ENCODE results near the gene PARD3B.
"Not testable (repeated sequence)": the region's sequence is repeated elsewhere in the genome, so short reads cannot be mapped to it uniquely, and the experiment has no call there.

Gene PARD3B

GRCh38 chr2:205170399-205170798 is 625.1 kb downstream of the PARD3B start:
- no peak for DNase-seq

DNA sequence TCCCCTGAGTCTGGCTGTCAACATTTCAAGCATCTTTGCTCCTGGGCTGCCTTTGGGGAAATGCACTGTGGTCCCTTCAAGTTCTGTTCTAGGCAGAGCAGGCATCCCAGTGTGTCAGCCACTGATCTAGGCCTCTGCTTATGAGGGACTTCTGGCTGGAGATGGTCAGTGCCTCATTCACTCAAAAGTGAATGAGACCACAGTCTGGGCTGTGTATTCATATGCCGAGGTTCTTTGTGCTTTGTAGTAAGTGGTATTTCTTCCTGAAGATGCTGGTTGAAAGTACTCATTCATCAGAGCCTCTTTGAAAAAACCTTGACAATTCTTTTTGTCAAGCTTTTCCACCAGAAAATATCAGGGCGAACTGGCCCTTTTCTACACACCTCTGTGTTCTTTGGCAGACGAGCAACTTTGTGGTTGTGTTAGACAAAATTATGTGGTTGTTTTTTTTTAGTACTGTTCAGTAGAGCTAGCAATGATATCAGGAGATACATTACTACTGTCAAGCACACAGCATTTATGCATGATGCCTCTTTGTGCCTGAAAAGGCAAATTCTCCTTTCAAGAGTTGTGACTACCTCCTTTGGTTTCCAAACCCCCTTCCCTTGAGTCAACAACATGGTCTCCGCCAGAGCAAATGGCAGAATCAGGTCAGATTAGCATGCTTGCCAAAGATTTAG is 626.1 kb downstream of the PARD3B start:
- no peak for DNase-seq

DNA sequence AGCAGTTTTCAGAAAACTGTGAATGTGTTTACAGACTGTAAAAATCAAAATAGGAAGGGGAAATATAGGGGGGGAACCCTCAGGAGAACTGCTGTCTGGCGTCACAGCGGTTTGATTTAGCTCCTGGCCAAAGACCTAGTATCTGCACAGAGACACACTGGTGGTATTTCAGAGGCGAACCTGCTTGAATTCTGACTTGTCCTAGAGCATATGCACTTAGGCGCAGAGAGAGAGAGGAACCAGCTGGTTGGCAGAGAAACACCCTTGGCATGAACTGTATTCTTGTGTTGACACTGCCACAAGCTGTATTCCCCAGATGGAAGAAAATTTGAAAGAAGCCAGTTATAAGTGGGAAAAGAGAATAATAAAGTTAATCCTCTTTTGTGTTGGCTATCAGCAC is 630.6 kb downstream of the PARD3B start:
- DNase-seq = no peak

DNA sequence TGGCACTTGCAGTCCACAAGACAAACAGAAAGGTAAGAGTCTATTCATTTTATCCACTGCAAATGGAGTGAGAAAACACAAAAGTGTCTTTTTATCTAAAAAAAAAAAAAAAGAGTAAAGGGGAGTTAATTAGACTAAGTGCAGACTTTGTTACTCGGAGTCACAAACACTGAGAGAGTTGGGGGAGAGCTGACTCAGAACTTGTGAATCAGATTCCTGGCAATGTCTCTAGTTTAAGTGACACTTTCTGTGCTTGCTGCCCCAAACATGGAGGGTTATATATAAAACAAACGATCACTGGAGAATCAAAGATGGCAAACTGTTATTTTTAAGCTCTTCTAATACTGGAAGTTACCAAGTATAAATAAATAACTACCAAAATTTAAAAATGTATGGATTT is 631.3 kb downstream of the PARD3B start:
- DNase-seq = no peak

- no peak for DNase-seq
Observed at GRCh38 chr2:205177546-205177945, 632.3 kb downstream of the PARD3B start.

DNA sequence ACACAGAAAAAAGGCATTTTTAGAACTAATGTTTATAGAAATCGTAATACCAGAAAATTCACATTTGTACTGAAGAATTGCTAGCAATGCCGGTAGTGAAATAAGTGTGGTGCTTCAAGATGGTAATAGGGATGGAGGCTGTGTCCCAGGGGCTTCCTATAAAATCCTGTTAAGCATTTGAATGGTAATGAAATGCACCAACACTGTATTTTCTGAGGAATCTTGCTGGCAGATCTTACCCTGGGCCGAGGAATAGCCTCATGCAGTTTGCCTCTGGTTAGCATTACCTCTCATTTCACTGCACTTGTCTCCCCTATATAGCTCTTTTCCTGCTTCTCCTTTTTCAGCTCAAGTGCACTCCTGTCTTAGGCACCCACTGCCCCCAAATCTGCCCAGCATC is 635.5 kb downstream of the PARD3B start:
- no peak for DNase-seq

- DNase-seq = no peak
Observed at GRCh38 chr2:205187731-205188130, 642.5 kb downstream of the PARD3B start.

DNA sequence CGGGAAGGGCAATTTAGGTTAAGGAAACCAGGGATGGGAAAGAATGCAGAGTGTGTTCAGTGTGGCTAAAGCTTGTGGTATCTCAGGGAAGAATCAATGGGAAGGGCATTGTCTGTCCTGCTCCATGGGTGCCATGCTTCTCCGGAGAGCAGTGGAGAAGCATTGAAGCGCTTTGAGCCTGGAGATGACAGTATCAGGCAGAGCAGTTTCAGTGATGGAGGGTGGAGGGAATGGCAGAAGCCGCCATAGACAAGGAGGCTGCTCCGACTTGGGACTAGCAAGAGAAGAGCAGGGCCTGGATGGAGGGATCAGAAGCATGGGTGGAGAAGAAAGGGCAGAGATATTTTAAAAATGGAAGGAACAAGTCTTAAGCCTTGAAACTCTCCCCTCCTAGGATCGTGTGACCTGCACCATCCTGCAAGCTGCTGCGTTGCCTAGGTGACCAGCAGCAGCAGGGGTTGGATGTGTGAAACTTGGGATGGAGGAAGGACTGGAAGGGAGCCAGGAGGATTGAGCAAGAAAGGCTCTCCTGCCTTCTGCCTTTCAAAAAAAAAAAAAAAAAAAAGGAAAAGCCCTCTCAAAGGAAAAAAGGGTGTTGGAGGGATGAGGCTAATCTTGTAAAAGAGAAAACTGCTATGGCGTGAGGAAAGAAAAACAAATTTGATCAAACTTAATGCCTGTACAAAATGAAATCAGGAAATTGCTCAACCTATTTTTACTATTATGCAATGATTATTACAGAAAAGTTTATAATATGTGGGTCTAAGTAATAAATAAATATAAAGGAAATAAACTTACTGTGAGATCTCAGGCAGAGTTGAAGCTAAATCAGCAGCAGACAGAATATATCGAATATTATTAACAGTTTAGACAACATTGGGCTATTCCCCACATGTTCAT is 643.2 kb downstream of the PARD3B start:
- peak in 1 of 2 donors; percentile 9 for DNase-seq

GRCh38 chr2:205189301-205189700 is 644.0 kb downstream of the PARD3B start:
- no peak for DNase-seq

DNA sequence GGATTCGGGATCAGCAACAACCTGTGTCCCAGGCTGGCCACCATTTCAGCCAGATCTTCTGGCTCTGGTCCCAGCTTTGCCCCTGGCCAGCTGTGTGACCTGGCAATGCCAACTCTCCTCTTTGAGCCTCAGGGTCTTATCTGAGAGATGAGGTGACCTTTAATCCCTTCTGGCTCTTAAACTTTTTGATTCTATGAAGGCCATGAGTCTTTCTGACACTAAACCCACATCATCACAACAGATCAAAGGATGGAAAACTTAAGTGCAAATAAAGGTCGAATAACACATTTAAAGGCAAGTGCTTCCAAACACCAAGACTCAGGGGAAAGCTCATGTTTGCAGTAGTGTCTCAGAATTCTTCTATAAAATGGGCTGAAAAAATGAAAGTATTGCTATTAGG is 645.3 kb downstream of the PARD3B start:
- DNase-seq = no peak

DNA sequence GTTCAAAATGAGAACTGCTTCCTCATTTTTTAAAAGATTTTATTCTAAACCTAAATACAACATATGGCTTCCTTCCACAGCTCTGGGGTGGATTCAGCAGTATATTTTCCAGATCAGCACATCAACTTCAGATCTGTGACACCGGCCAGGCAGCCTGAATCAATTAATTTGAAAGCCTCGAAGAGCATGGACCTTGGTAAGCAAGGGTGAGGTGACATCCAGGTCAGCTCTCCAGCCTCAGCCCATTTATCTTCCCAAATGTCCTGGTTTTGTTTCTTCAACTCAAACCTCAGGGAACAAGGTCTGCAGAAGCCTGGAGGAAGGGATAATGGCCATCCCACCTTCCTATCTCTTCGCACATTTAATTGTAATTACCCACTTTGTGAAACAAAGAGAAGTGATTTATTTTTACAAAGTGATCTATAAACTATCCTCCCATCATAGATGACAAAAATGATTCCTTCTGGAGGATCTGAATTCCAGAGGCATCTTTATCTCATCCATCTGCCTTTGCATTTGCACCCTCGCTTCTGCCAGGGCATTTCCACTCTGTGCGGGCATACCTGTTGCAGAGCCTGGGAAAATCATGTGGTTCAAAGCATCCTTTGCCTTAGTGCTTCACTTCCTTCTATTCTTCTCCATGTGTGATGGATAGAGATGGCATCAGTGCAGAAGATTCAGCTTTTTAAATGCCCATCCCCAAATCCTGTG is 648.0 kb downstream of the PARD3B start:
- DNase-seq = no peak

DNA sequence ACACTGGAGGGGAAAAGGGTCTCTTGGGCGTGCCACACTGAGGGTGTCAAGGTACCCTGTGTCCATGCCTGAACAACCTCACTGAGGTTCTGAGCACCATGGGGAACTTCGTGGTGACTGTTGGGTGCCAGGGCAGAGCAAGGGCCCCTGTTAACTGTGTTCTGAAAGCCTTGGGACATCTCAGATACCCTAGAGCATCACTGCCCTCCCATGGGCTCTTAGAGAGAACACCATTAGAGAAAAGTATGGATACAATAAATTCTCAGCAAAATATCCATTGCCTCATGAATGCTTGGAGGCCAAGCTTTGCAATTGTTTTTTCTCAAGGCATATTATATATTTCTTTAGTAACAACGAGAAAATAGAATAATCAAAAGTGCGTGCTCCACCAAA is 648.6 kb downstream of the PARD3B start:
- no peak for DNase-seq

- no peak for DNase-seq
Observed at GRCh38 chr2:205197468-205198139, 652.3 kb downstream of the PARD3B start.

DNA sequence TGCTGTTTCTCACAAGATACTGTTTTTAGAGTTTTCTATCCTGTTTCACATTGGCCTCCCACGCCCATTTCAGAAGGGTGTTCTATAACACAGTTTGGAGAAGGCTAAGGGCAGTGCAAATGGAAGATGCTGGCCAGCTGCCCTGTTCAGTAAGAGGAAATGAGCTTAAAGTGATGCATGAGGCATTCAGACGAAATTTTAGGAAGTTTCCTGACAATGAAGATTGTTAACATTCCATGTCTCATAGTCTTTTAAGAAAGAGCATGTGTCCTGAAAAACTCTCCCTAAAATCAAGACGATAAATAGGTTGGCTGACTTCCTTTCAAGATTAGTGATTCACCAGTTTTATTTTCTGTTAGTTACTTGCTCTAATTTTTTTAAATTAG is 652.9 kb downstream of the PARD3B start:
- no peak for DNase-seq

- no peak for DNase-seq
Observed at GRCh38 chr2:205199165-205199850, 654.0 kb downstream of the PARD3B start.

DNA sequence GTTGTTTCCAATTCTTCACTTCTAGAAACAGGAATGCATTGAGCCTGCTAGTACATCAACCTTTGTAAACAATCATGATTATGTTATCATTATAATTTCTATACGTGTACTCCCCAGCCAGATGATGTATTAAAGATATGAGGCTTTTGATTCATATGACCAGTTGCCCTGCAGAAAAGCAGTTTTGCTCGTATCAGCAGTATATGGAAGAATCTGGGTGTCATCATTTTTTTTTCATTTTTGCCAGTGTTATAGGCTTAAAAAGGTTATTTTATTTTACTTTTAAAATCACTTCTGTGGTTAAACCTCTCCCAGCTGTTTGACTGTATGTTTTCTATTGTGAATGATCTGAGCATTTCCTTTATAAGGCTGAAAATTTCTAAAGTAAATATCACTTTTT is 665.2 kb downstream of the PARD3B start:
- no peak for DNase-seq

- DNase-seq = no peak
Observed at GRCh38 chr2:205212357-205212756, 667.1 kb downstream of the PARD3B start.

GRCh38 chr2:205216092-205216491 is 670.8 kb downstream of the PARD3B start:
- no peak for DNase-seq

GRCh38 chr2:205216580-205216979 is 671.3 kb downstream of the PARD3B start:
- DNase-seq = no peak

- DNase-seq = no peak
Observed at GRCh38 chr2:205217004-205217403, 671.7 kb downstream of the PARD3B start.

GRCh38 chr2:205218056-205218455 is 672.8 kb downstream of the PARD3B start:
- DNase-seq = no peak

DNA sequence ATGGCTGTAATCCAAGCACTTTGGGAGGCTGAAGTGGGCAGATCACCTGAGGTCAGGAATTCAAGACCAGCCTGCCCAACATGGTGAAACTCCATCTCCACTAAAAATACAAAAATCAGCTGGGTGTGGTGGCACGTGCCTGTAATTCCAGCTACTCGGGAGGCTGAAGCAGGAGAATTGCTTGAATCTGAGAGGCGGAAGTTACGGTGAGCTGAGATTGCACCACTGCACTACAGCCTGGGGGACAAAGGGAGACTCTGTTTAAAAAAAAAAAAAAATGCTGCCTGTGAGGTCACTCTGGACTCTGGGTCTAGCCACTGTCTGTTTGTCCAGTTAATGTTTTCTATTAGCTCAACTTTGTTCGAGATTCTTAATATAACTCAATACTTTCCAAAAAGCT is 673.5 kb downstream of the PARD3B start:
- not testable (repeated sequence) for DNase-seq

DNA sequence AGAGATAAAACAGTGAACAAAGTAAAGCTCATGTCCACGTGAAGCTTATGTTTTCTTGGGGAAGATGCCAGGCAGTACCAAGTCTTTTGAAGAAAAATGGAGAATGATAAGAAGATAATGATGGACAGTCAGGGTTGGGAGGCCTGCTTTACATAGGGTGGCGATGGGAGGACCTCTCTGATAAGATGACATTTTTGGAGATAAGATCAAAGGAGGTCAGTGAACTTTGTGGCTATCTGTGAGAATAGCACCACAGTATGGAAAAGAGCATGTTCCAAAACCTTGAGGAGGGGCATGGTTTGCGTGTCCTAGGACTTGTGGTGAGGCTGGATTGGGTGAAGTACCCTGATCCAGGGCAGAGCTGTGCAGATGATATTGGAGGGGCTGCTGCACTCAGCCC is 675.3 kb downstream of the PARD3B start:
- no peak for DNase-seq
